Peyer's patch (tissue), 4 donors: Measurements from ENCODE around the gene CD38. TPM values are rescaled to one million over a fixed set of nuclear protein-coding genes. Genes with fewer than 3 reads are reported as not detected.

Experiments
- DNase-seq, 3 donors: peaks; one replicate each; pipeline ENCODE4 v3.0.0-alpha.2; 2017 to 2019
- H3K27ac ChIP-seq, 4 donors: fragments of 200-600 bp; sonication (generic); one replicate each; pipeline ENCODE4 v1.5.1; 2016 to 2019
- H3K27me3 ChIP-seq, 2 donors: fragments of 200-600 bp; sonication (generic); one replicate each; pipeline ENCODE4 v1.5.1; 2019
- H3K36me3 ChIP-seq, 3 donors: fragments of 200-600 bp; sonication (generic); one replicate each; pipeline ENCODE4 v1.5.1; 2016 to 2019
- H3K4me1 ChIP-seq, 4 donors: fragments of 200-600 bp; sonication (generic); one replicate each; pipeline ENCODE4 v1.5.1; 2016 to 2019
- H3K4me3 ChIP-seq, 4 donors: fragments of 200-600 bp; sonication (generic); 1 replicate in 3 of 4; 2 replicates in 1 of 4; pipeline ENCODE4 v1.5.1; 2016 to 2019; ENCODE audit warnings: mild to moderate bottlenecking in 1 of 4
- H3K9me3 ChIP-seq, 4 donors: fragments of 200-600 bp; sonication (generic); one replicate each; pipeline ENCODE4 v1.5.1; 2016 to 2019; ENCODE audit warnings: mild to moderate bottlenecking in 1 of 4
- CTCF ChIP-seq, 6 experiments: fragments of 450-650 bp in 4 of 6; fragments of 200-600 bp in 2 of 6; sonication (generic) in 1 of 6; IDR thresholded peaks; one replicate each; pipeline ENCODE4 v1.5.1; 2017 to 2019; ENCODE audit warnings: antibody characterized with exemption in 6 of 6, mild to moderate bottlenecking in 3 of 6, moderate library complexity in 1 of 6
- POLR2A ChIP-seq, 2 donors: fragments of 450-650 bp; IDR thresholded peaks; one replicate each; pipeline ENCODE4 v1.5.1; 2017; ENCODE audit warnings: antibody characterized with exemption in 2 of 2, mild to moderate bottlenecking in 2 of 2, moderate library complexity in 2 of 2
- total RNA-seq, 4 donors: library from RNA; depleted of rRNA; stranded (reverse); fragments of >200 nt; gene quantifications; one replicate each; pipeline ENCODE4 v1.1.0, GENCODE V29; 2016

Gene CD38
- total RNA-seq, 4 donors from 2014 or later, result 2.1 to 19.0 (median 3.9) TPM

DNA sequence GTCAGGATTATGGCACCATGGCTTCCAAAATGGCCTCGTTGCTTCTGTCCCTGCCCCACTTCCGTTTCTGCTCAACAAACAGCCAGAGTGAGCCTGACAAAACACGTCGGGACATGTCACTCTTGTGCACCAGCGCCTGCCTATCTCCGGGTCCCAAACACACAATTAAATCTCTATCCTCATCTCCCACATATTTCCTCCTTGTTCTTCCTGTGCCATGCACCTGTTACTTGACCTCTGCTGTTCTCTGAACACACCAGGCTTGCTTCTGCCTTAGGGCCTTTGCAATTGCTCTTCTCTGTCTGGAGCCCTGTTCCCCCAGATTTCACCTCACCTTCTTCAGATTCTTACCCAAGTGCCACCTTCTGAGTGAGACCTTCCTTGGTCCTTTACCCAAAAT lies 12.7 kb upstream of the CD38 start:
- peaks cover 0 to 5% (median 2%) of the 10 kb centered on the region in 4 donors for H3K4me1 ChIP-seq
- DNase-seq, result no peak

GRCh38 chr4:15765910-15766697 lies 12.0 kb upstream of the CD38 start:
- peak overlapping the region in 1 of 4 donors; percentile 40 for H3K27ac ChIP-seq
- no peaks in the 10 kb centered on the region for H3K27me3 ChIP-seq
- H3K4me3 ChIP-seq, result no peak overlapping the region
- no peak for TF ChIP-seq POLR2A (IDR thresholded peaks at IDR 0.05)
- no peak for TF ChIP-seq CTCF (IDR thresholded peaks at IDR 0.05)
- peak in 2 of 3 donors; percentile 71 to 81 for DNase-seq
- no peaks in the 10 kb centered on the region for H3K36me3 ChIP-seq
- no peaks in the 10 kb centered on the region for H3K9me3 ChIP-seq
- H3K4me1 ChIP-seq, result peaks cover 0 to 5% (median 3%) of the 10 kb centered on the region in 4 donors

More for the DNA sequence above, 12.7 kb upstream of the CD38 start:
- no peaks in the 10 kb centered on the region for H3K27me3 ChIP-seq
- H3K27ac ChIP-seq, result peak overlapping the region in 1 of 4 donors; percentile 40
- no peak for TF ChIP-seq CTCF (IDR thresholded peaks at IDR 0.05)
- no peak for TF ChIP-seq POLR2A (IDR thresholded peaks at IDR 0.05)
- no peak overlapping the region for H3K4me3 ChIP-seq
- H3K9me3 ChIP-seq, result no peaks in the 10 kb centered on the region
- H3K36me3 ChIP-seq, result no peaks in the 10 kb centered on the region

GRCh38 chr4:15766821-15767220 lies 11.3 kb upstream of the CD38 start:
- no peaks in the 10 kb centered on the region for H3K9me3 ChIP-seq
- H3K27ac ChIP-seq, result peak overlapping the region in 1 of 4 donors; percentile 50

GRCh38 chr4:15769202-15769601 lies 8.9 kb upstream of the CD38 start:
- Histone ChIP-seq H3K4me3 (no peak overlapping the region), H3K4me1 (peaks cover 0 to 14% (median 5%) of the 10 kb centered on the region in 4 donors), H3K36me3 (no peaks in the 10 kb centered on the region), H3K27ac (no peak overlapping the region), H3K9me3 (no peaks in the 10 kb centered on the region), H3K27me3 (no peaks in the 10 kb centered on the region)
- DNase-seq, result no peak
- TF ChIP-seq CTCF (IDR thresholded peaks at IDR 0.05) (no peak), POLR2A (IDR thresholded peaks at IDR 0.05) (no peak)

More at GRCh38 chr4:15766821-15767220, 11.3 kb upstream of the CD38 start:
- no peaks in the 10 kb centered on the region for H3K36me3 ChIP-seq
- DNase-seq, result no peak
- TF ChIP-seq CTCF (IDR thresholded peaks at IDR 0.05), result no peak
- no peak for TF ChIP-seq POLR2A (IDR thresholded peaks at IDR 0.05)
- H3K4me3 ChIP-seq, result no peak overlapping the region
- H3K27me3 ChIP-seq, result no peaks in the 10 kb centered on the region
- peaks cover 0 to 8% (median 5%) of the 10 kb centered on the region in 4 donors for H3K4me1 ChIP-seq

GRCh38 chr4:15771216-15772058 lies 6.7 kb upstream of the CD38 start:
- Histone ChIP-seq H3K36me3 (no peaks in the 10 kb centered on the region), H3K27ac (no peak overlapping the region), H3K9me3 (no peaks in the 10 kb centered on the region), H3K27me3 (no peaks in the 10 kb centered on the region), H3K4me3 (no peak overlapping the region), H3K4me1 (peaks cover 0 to 14% (median 5%) of the 10 kb centered on the region in 4 donors)
- TF ChIP-seq POLR2A (IDR thresholded peaks at IDR 0.05) (no peak), CTCF (IDR thresholded peaks at IDR 0.05) (no peak)
- no peak for DNase-seq
